H1 (cell line): ENCODE results near the gene DDC. TPM values are rescaled to one million over a fixed set of nuclear protein-coding genes. Genes with fewer than 3 reads are reported as not detected.

ENCODE experiments used
- CTCF ChIA-PET: fragments of 300-600 bp; sonication (Branson Sonifier 250); formaldehyde crosslinking; loops from one replicate; lab custom pipeline; 2021; ENCODE audit not compliant: partially characterized antibody; lab: Charles Lee
- POLR2A ChIA-PET: fragments of 300-600 bp; sonication (Branson Sonifier 250); formaldehyde crosslinking; loops from one replicate; lab custom pipeline; 2021; ENCODE audit warnings: inconsistent platforms; ENCODE audit not compliant: partially characterized antibody; lab: Charles Lee
- DNase-seq, 2 experiments: peaks; one replicate each; pipeline versions ENCODE4 v3.0.0 to v3.0.0-alpha.2; 2010 to 2022; ENCODE audit warnings: low spot score in 2 of 2, low read depth in 1 of 2, mixed read lengths in 1 of 2
- FAIRE-seq: peaks from 2 replicates; lab custom pipeline; 2011; peaks lifted over from hg19 to GRCh38; lab: Jason Lieb, UNC
- H2AFZ ChIP-seq: 2 replicates; pipeline ENCODE4 v1.8.1; 2012; ENCODE audit warnings: low read length, inconsistent platforms
- H2AK5ac ChIP-seq: 2 replicates; pipeline ENCODE4 v1.6.1; 2013; ENCODE audit warnings: low read depth, low read length
- H2BK120ac ChIP-seq: replicated peaks from 2 replicates; pipeline ENCODE3; 2013; ENCODE audit warnings: low read depth, low read length, inconsistent platforms
- H2BK12ac ChIP-seq: 2 replicates; pipeline ENCODE4 v1.6.1; 2013; ENCODE audit warnings: low read depth, low read length
- H2BK15ac ChIP-seq: 2 replicates; pipeline ENCODE4 v1.6.1; 2013; ENCODE audit warnings: low read length
- H2BK20ac ChIP-seq: 2 replicates; pipeline ENCODE4 v1.6.1; 2013; ENCODE audit warnings: low read length
- H2BK5ac ChIP-seq: 2 replicates; pipeline ENCODE4 v1.6.1; 2013; ENCODE audit warnings: low read depth, low read length
- H3K14ac ChIP-seq: 2 replicates; pipeline ENCODE4 v1.6.1; 2013; ENCODE audit warnings: inconsistent platforms; ENCODE audit not compliant: insufficient read length
- H3K18ac ChIP-seq: 2 replicates; pipeline ENCODE4 v1.6.1; 2013; ENCODE audit warnings: low read length; ENCODE audit errors: extremely low read depth
- H3K23ac ChIP-seq: 2 replicates; pipeline ENCODE4 v1.6.1; 2013; ENCODE audit warnings: inconsistent platforms; ENCODE audit not compliant: insufficient read length
- H3K23me2 ChIP-seq: 2 replicates; pipeline ENCODE4 v1.6.1; 2013; ENCODE audit warnings: low read depth, low read length
- H3K27ac ChIP-seq: 2 replicates; pipeline ENCODE4 v1.6.1; 2011; ENCODE audit warnings: low read depth, low read length, inconsistent platforms
- H3K27me3 ChIP-seq, 4 experiments: replicated peaks in 1 of 4; 1 replicate in 1 of 4; 2 replicates in 3 of 4; pipeline versions ENCODE4 v1.6.1 to v1.8.1; 2011 to 2013; ENCODE audit warnings: low read length in 3 of 4, mild to moderate bottlenecking in 3 of 4, inconsistent platforms in 2 of 4, mixed read lengths in 2 of 4, moderate library complexity in 1 of 4; ENCODE audit not compliant: control insufficient read depth in 3 of 4, insufficient read depth in 3 of 4; ENCODE audit errors: extremely low read depth in 1 of 4
- H3K36me3 ChIP-seq, 4 experiments: 2 replicates each; pipeline versions ENCODE4 v1.6.1 to v1.8.1; 2011 to 2013; ENCODE audit warnings: mild to moderate bottlenecking in 4 of 4, low read length in 3 of 4, moderate library complexity in 2 of 4, control low read depth in 1 of 4, inconsistent platforms in 1 of 4; ENCODE audit not compliant: insufficient read depth in 4 of 4, control insufficient read depth in 2 of 4
- H3K4ac ChIP-seq: replicated peaks from 2 replicates; pipeline ENCODE3; 2013; ENCODE audit warnings: low read length, low read depth, mixed read lengths, inconsistent platforms; ENCODE audit not compliant: insufficient read length
- H3K4me1 ChIP-seq, 4 experiments: replicated peaks in 1 of 4; 1 replicate in 1 of 4; 2 replicates in 3 of 4; pipeline versions ENCODE4 v1.6.1 to v1.8.1; 2011 to 2013; ENCODE audit warnings: low read length in 3 of 4, inconsistent platforms in 2 of 4, mixed read lengths in 1 of 4; ENCODE audit not compliant: insufficient read depth in 4 of 4, control insufficient read depth in 3 of 4
- H3K4me2 ChIP-seq, 2 experiments: 2 replicates each; pipeline versions ENCODE4 v1.6.1 to v1.8.1; 2011 to 2013; ENCODE audit warnings: low read depth in 2 of 2, low read length in 2 of 2, control low read depth in 1 of 2, inconsistent platforms in 1 of 2, mild to moderate bottlenecking in 1 of 2; ENCODE audit not compliant: insufficient read depth in 1 of 2
- H3K4me3 ChIP-seq, 4 experiments: fragments of 200-600, 300-600 bp in 1 of 4; sonication (generic), shearing (Covaris generic), sonication (Bioruptor Twin) in 1 of 4; 2 replicates each; pipeline versions ENCODE4 v1.5.1 to v1.8.1; 2011 to 2016; ENCODE audit warnings: low read length in 4 of 4, low read depth in 3 of 4, control low read depth in 2 of 4, inconsistent platforms in 2 of 4, mild to moderate bottlenecking in 2 of 4, mixed read lengths in 1 of 4, moderate library complexity in 1 of 4; ENCODE audit not compliant: insufficient read depth in 2 of 4; ENCODE audit errors: extremely low read depth in 1 of 4
- H3K56ac ChIP-seq: replicated peaks from 2 replicates; pipeline ENCODE3; 2013; ENCODE audit warnings: low read depth, mild to moderate bottlenecking, mixed read lengths, low read length, inconsistent platforms; ENCODE audit not compliant: insufficient read length
- H3K79me1 ChIP-seq: 2 replicates; pipeline ENCODE4 v1.6.1; 2013; ENCODE audit warnings: low read depth, low read length, control low read depth
- H3K79me2 ChIP-seq, 2 experiments: 2 replicates each; pipeline versions ENCODE4 v1.6.1 to v1.8.1; 2012 to 2013; ENCODE audit warnings: low read length in 2 of 2, mild to moderate bottlenecking in 2 of 2, inconsistent platforms in 1 of 2; ENCODE audit not compliant: insufficient read depth in 2 of 2, control insufficient read depth in 1 of 2
- H3K9ac ChIP-seq, 4 experiments: replicated peaks in 1 of 4; 1 replicate in 1 of 4; 2 replicates in 3 of 4; pipeline versions ENCODE4 v1.6.1 to v1.8.1; 2011 to 2013; ENCODE audit warnings: low read depth in 3 of 4, low read length in 3 of 4, control low read depth in 2 of 4, mild to moderate bottlenecking in 2 of 4, moderate library complexity in 2 of 4, inconsistent platforms in 1 of 4; ENCODE audit errors: extremely low read depth in 1 of 4
- H3K9me3 ChIP-seq, 2 experiments: 2 replicates each; pipeline versions ENCODE4 v1.6.1 to v1.8.1; 2012 to 2013; ENCODE audit warnings: mild to moderate bottlenecking in 2 of 2, moderate library complexity in 2 of 2, control low read depth in 1 of 2, inconsistent platforms in 1 of 2, low read depth in 1 of 2, low read length in 1 of 2, mixed read lengths in 1 of 2; ENCODE audit not compliant: insufficient read depth in 2 of 2
- H4K20me1 ChIP-seq, 2 experiments: replicated peaks in 1 of 2; 2 replicates each; pipeline versions ENCODE3 to v1.8.1; 2011 to 2013; ENCODE audit warnings: inconsistent platforms in 2 of 2, low read length in 2 of 2, mild to moderate bottlenecking in 1 of 2; ENCODE audit not compliant: insufficient read depth in 2 of 2, control insufficient read depth in 1 of 2
- H4K5ac ChIP-seq: 2 replicates; pipeline ENCODE4 v1.6.1; 2013; ENCODE audit warnings: low read length, low read depth, mixed read lengths, inconsistent platforms; ENCODE audit not compliant: insufficient read length
- H4K8ac ChIP-seq: 2 replicates; pipeline ENCODE4 v1.8.0; 2013; ENCODE audit warnings: mild to moderate bottlenecking, moderate library complexity, low read length, inconsistent platforms; ENCODE audit not compliant: insufficient read depth; ENCODE audit errors: extremely low read depth
- H4K91ac ChIP-seq: replicated peaks from 2 replicates; pipeline ENCODE3; 2013; ENCODE audit warnings: low read length, mixed read lengths, inconsistent platforms; ENCODE audit not compliant: insufficient read length
- CHD2 ChIP-seq: IDR thresholded peaks from 2 replicates; pipeline ENCODE4 v1.6.1; 2012; ENCODE audit warnings: low read length, improper control_type of control experiment
- TEAD4 ChIP-seq: IDR thresholded peaks from 2 replicates; pipeline ENCODE4 v1.6.1; 2012; ENCODE audit warnings: low read depth, low read length, inconsistent platforms, mixed read lengths
- WGBS, 2 experiments: shearing (Covaris generic) in 1 of 2; methylation state at CpG; one replicate each; pipeline versions ENCODE4 v1.1.6 to v1.1.7; 2013 to 2015; ENCODE audit warnings: low lambda C conversion rate in 2 of 2, mixed read lengths in 2 of 2, inconsistent platforms in 1 of 2, low coverage in 1 of 2, missing lambda C conversion rate in 1 of 2; ENCODE audit not compliant: insufficient replicate concordance in 2 of 2, insufficient coverage in 1 of 2, insufficient read length in 1 of 2; ENCODE audit errors: extremely low coverage in 1 of 2, missing lambda C conversion rate in 1 of 2; 5-methylcytosine and 5-hydroxymethylcytosine counted together
- polyA plus RNA-seq, 7 experiments: library from polyadenylated mRNA; depleted of rRNA in 3 of 7; stranded (reverse) in 5 of 7; unstranded in 2 of 7; fragments of >200 nt in 5 of 7; fragments of 200-250 nt in 2 of 7; gene quantifications; 1 replicate in 5 of 7; 2 replicates in 1 of 7; 4 replicates in 1 of 7; pipeline versions ENCODE4 v1.2.1 to v1.2.3, GENCODE V29; 2011 to 2013; ENCODE audit warnings: missing spikeins in 2 of 7, mixed read lengths in 2 of 7
- total RNA-seq: library from RNA; stranded (reverse); fragmentation: NEBNext Ultra II Directional; extraction: Animal tissue kit (Norgen Biotek cat#: 25700); gene quantifications from 2 replicates; pipeline ENCODE4 v1.2.1, GENCODE V29; 2021

The DDC gene
- total and polyA plus RNA-seq, 2 of the 8 experiments (the other 6 are each of a cell fraction or from before 2014, with no cell fraction given), result 0.05 TPM; not detected in 1

GRCh38 chr7:50491209-50491608 is 74.0 kb downstream of the DDC start:
- Histone ChIP-seq H3K79me1 (no peaks in the 10 kb centered on the region), H2BK5ac (no peak overlapping the region), H4K8ac (no peak overlapping the region), H2AFZ (no peak overlapping the region), H3K9me3 (peaks cover 5 to 11% of the 10 kb centered on the region in 2 experiments), H3K79me2 (no peaks in the 10 kb centered on the region), H3K4ac (no peak overlapping the region), H3K18ac (no peak overlapping the region), H3K9ac (no peak overlapping the region), H2AK5ac (no peak overlapping the region), H2BK20ac (no peak overlapping the region), H4K91ac (no peak overlapping the region), H3K4me2 (no peak overlapping the region), H3K36me3 (no peaks in the 10 kb centered on the region), H2BK12ac (no peak overlapping the region), H3K23ac (no peak overlapping the region), H3K23me2 (no peaks in the 10 kb centered on the region), H3K27ac (no peak overlapping the region), H3K27me3 (no peaks in the 10 kb centered on the region), H2BK120ac (no peak overlapping the region), H3K4me3 (no peak overlapping the region), H4K20me1 (no peaks in the 10 kb centered on the region), H3K56ac (no peak overlapping the region), H3K14ac (no peak overlapping the region), H3K4me1 (no peaks in the 10 kb centered on the region), H4K5ac (no peak overlapping the region), H2BK15ac (no peak overlapping the region)
- FAIRE-seq, result no peak
- no peak for DNase-seq
- no peak for TF ChIP-seq TEAD4
- no peak for TF ChIP-seq CHD2
- 79% methylated on average over 5 of the region's 5 CpGs; no CpG with 5 or more reads in 1 of the 2 experiments for WGBS, 2 experiments
- CTCF ChIA-PET, result interaction anchor here (0.6 to 0.8 kb wide), 3 partner anchors 21 to 187 kb away, joined by 3 to 4 read pairs (median 4); no protein-coding TSS in a partner anchor
- POLR2A ChIA-PET, result no interaction called here
